Thymus (tissue), 11 donors: ENCODE data around the gene ETV6. TPM values are rescaled to one million over a fixed set of nuclear protein-coding genes. Genes with fewer than 3 reads are reported as not detected.

Experiments used
- DNase-seq, 9 donors: peaks; one replicate each; pipeline ENCODE4 v3.0.0-alpha.2; 2013; ENCODE audit warnings: low spot score in 9 of 9, low read depth in 6 of 9, missing footprints in 1 of 9
- H3K27ac ChIP-seq, 2 donors: one replicate each; pipeline ENCODE4 v1.5.1; 2013; ENCODE audit warnings: control low read depth in 1 of 2, low read depth in 1 of 2, low read length in 1 of 2, mild to moderate bottlenecking in 1 of 2, moderate library complexity in 1 of 2
- H3K27me3 ChIP-seq, 2 donors: one replicate each; pipeline ENCODE4 v1.5.1; 2013; ENCODE audit warnings: low read length in 1 of 2; ENCODE audit not compliant: control insufficient read depth in 2 of 2, insufficient read depth in 1 of 2
- H3K36me3 ChIP-seq, 2 donors: one replicate each; pipeline ENCODE4 v1.5.1; 2013; ENCODE audit warnings: low read length in 1 of 2, mild to moderate bottlenecking in 1 of 2, moderate library complexity in 1 of 2; ENCODE audit not compliant: control insufficient read depth in 2 of 2, insufficient read depth in 2 of 2
- H3K4me1 ChIP-seq, 2 donors: one replicate each; pipeline ENCODE4 v1.5.1; 2013; ENCODE audit warnings: low read length in 2 of 2; ENCODE audit not compliant: control insufficient read depth in 2 of 2, insufficient read depth in 2 of 2
- H3K4me3 ChIP-seq, 2 donors: one replicate each; pipeline ENCODE4 v1.5.1; 2013; ENCODE audit warnings: low read length in 2 of 2, control low read depth in 1 of 2, mild to moderate bottlenecking in 1 of 2
- H3K9me3 ChIP-seq, 2 donors: one replicate each; pipeline ENCODE4 v1.5.1; 2013; ENCODE audit warnings: low read length in 1 of 2, mild to moderate bottlenecking in 1 of 2; ENCODE audit not compliant: control insufficient read depth in 2 of 2, insufficient read depth in 1 of 2
- WGBS: extraction: QIAGEN DNeasy Blood & Tissue Kit; methylation state at CpG from one replicate; pipeline ENCODE4 v1.1.7; 2013; 5-methylcytosine and 5-hydroxymethylcytosine counted together
- polyA plus RNA-seq: library from polyadenylated mRNA; stranded (reverse); fragments of 200-250 nt; gene quantifications from one replicate; pipeline ENCODE4 v1.2.3, GENCODE V29; 2013
- total RNA-seq: library from RNA; stranded (reverse); fragments of 120-200 nt; gene quantifications from one replicate; pipeline ENCODE4 v1.2.4, GENCODE V29; 2013
- donor health status: healthy.

The ETV6 gene
- total and polyA plus RNA-seq, 2 donors: 15.0 to 18.3 TPM

- Histone ChIP-seq H3K36me3 (no peaks in the 10 kb centered on the region), H3K9me3 (peaks cover 1 to 12% of the 10 kb centered on the region in 2 donors), H3K27me3 (no peaks in the 10 kb centered on the region), H3K4me3 (no peak overlapping the region), H3K27ac (no peak overlapping the region), H3K4me1 (peaks cover 3 to 8% of the 10 kb centered on the region in 2 donors)
- WGBS: 85% methylated on average over 4 of the region's 6 CpGs
- no peak for DNase-seq
Measured at GRCh38 chr12:11633968-11634367, 15.5 kb upstream of the ETV6 start.

GRCh38 chr12:11635341-11635740 lies 14.1 kb upstream of the ETV6 start:
- WGBS: 97% methylated on average over 2 of the region's 2 CpGs
- no peaks in the 10 kb centered on the region for H3K27me3 ChIP-seq
- DNase-seq: no peak
- H3K36me3 ChIP-seq: no peaks in the 10 kb centered on the region
- peaks cover 1 to 12% of the 10 kb centered on the region in 2 donors for H3K9me3 ChIP-seq
- no peak overlapping the region for H3K4me3 ChIP-seq
- H3K27ac ChIP-seq: no peak overlapping the region
- peaks cover 0 to 1% of the 10 kb centered on the region in 2 donors for H3K4me1 ChIP-seq

GRCh38 chr12:11638315-11638916 lies 11.1 kb upstream of the ETV6 start:
- H3K4me3 ChIP-seq: no peak overlapping the region
- H3K36me3 ChIP-seq: no peaks in the 10 kb centered on the region
- DNase-seq: no peak
- no peaks in the 10 kb centered on the region for H3K27me3 ChIP-seq
- peaks cover 1 to 12% of the 10 kb centered on the region in 2 donors for H3K9me3 ChIP-seq
- H3K4me1 ChIP-seq: no peaks in the 10 kb centered on the region
- 98% methylated on average over 3 of the region's 3 CpGs for WGBS
- no peak overlapping the region for H3K27ac ChIP-seq

- DNase-seq: no peak
- Histone ChIP-seq H3K9me3 (peaks cover 1 to 12% of the 10 kb centered on the region in 2 donors), H3K36me3 (no peaks in the 10 kb centered on the region), H3K4me1 (no peaks in the 10 kb centered on the region), H3K27me3 (no peaks in the 10 kb centered on the region), H3K4me3 (no peak overlapping the region), H3K27ac (no peak overlapping the region)
- 97% methylated on average over 5 of the region's 5 CpGs for WGBS
Measured at GRCh38 chr12:11639454-11639853, 10.0 kb upstream of the ETV6 start.

- Histone ChIP-seq H3K36me3 (no peaks in the 10 kb centered on the region), H3K27ac (no peak overlapping the region), H3K27me3 (no peaks in the 10 kb centered on the region), H3K9me3 (peaks cover 0 to 11% of the 10 kb centered on the region in 2 donors), H3K4me3 (no peak overlapping the region), H3K4me1 (no peaks in the 10 kb centered on the region)
- DNase-seq: no peak
- 98% methylated on average over 2 of the region's 2 CpGs for WGBS
Measured at GRCh38 chr12:11641522-11641921, 8.0 kb upstream of the ETV6 start.

- Histone ChIP-seq H3K9me3 (peaks cover 0 to 6% of the 10 kb centered on the region in 2 donors), H3K4me1 (no peaks in the 10 kb centered on the region), H3K27me3 (no peaks in the 10 kb centered on the region), H3K27ac (no peak overlapping the region), H3K36me3 (no peaks in the 10 kb centered on the region), H3K4me3 (no peak overlapping the region)
- no peak for DNase-seq
- 98% methylated on average over 1 of the region's 1 CpG for WGBS
Measured at GRCh38 chr12:11642785-11643184, 6.7 kb upstream of the ETV6 start.

- H3K4me3 ChIP-seq: no peak overlapping the region
- peaks cover 0 to 6% of the 10 kb centered on the region in 2 donors for H3K9me3 ChIP-seq
- no peaks in the 10 kb centered on the region for H3K27me3 ChIP-seq
- DNase-seq: no peak
- WGBS: 98% methylated on average over 1 of the region's 1 CpG
- peaks cover 0 to 4% of the 10 kb centered on the region in 2 donors for H3K4me1 ChIP-seq
- no peaks in the 10 kb centered on the region for H3K36me3 ChIP-seq
- H3K27ac ChIP-seq: no peak overlapping the region
Measured at GRCh38 chr12:11645391-11645790, 4.1 kb upstream of the ETV6 start.

- peak in 6 of 9 donors; percentile 46 to 81 (median 61) for DNase-seq
- Histone ChIP-seq H3K9me3 (peaks cover 0 to 6% of the 10 kb centered on the region in 2 donors), H3K4me1 (peaks cover 11 to 18% of the 10 kb centered on the region in 2 donors), H3K27ac (peak overlapping the region; percentile 94), H3K27me3 (no peaks in the 10 kb centered on the region), H3K4me3 (peak overlapping the region; percentile 88 to 99), H3K36me3 (no peaks in the 10 kb centered on the region)
- WGBS: 1% methylated on average over 58 of the region's 58 CpGs
Measured at GRCh38 chr12:11648514-11649412, 711 bp upstream of the ETV6 start.
